GM18505 (cell line): Measurements from ENCODE around the gene ZC3H12D.

Experiments used
- ATAC-seq: cut with Tn5 transposase; IDR thresholded peaks from one replicate; pipeline ENCODE4 v1.9.1; 2021; ENCODE audit not compliant: unreplicated experiment
- POLR2A ChIP-seq: IDR thresholded peaks from 4 replicates; pipeline ENCODE4 v1.6.1; 2011; ENCODE audit warnings: borderline replicate concordance; ENCODE audit not compliant: insufficient read depth, insufficient read length; ENCODE audit errors: extremely low read depth

Gene ZC3H12D

DNA sequence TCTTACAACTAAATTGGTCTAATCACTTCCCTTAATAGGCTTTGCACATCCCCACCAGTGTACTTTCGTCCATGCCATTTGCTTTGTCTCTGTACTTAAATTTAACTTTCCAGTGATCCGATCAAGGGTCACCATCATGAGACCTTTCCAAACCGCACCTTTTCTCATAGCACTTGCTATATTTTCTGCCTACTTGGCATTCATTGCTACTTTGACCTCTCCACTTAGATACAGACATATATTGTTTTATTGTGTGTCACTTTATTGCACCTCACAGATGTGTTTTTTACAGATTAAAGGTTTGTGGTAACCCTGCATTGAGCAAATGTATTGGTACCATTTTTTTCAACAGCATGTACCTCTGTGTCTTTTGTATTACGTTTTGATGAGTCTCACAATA lies 70.0 kb downstream of the ZC3H12D start:
- TF ChIP-seq POLR2A = no peak
- no peak for ATAC-seq

- no peak for TF ChIP-seq POLR2A
- ATAC-seq = no peak
Observed at GRCh38 chr6:149414009-149414408, 70.8 kb downstream of the ZC3H12D start.

GRCh38 chr6:149410557-149410956 lies 74.3 kb downstream of the ZC3H12D start:
- TF ChIP-seq POLR2A = no peak
- no peak for ATAC-seq

- no peak for ATAC-seq
Observed at GRCh38 chr6:149409617-149410016, 75.2 kb downstream of the ZC3H12D start.

GRCh38 chr6:149405823-149406765 lies 78.7 kb downstream of the ZC3H12D start:
- no peak for TF ChIP-seq POLR2A
- ATAC-seq = no peak

More at GRCh38 chr6:149409617-149410016, 75.2 kb downstream of the ZC3H12D start:
- no peak for TF ChIP-seq POLR2A

GRCh38 chr6:149403534-149403933 lies 81.3 kb downstream of the ZC3H12D start:
- TF ChIP-seq POLR2A = no peak
- no peak for ATAC-seq

GRCh38 chr6:149400050-149400449 lies 84.8 kb downstream of the ZC3H12D start, which contains the start of gene SUMO4:
SUMO4 (plus strand) TSS chr6:149400262; CDS start chr6:149400392, 130 bp downstream.
- TF ChIP-seq POLR2A = no peak
- no peak for ATAC-seq

- no peak for TF ChIP-seq POLR2A
Observed at GRCh38 chr6:149397384-149397783, 87.4 kb downstream of the ZC3H12D start.

More at GRCh38 chr6:149397384-149397783, 87.4 kb downstream of the ZC3H12D start:
- no peak for ATAC-seq
